HG02610 (cell line): ENCODE measurements around the gene F8.
A peak's percentile ranks its signal among the peaks of the same experiment; 100 is the strongest.
"Not testable (repeated sequence)": the region's sequence is repeated elsewhere in the genome, so short reads cannot be mapped to it uniquely, and the experiment has no call there.

Experiments used
- ATAC-seq: cut with Tn5 transposase; IDR thresholded peaks from one replicate; pipeline ENCODE4 v1.9.1; 2021; ENCODE audit warnings: mild to moderate bottlenecking, moderate library complexity; ENCODE audit not compliant: unreplicated experiment

F8 gene

GRCh38 chrX:155031657-155032056 is 9.1 kb upstream of the F8 start:
- no peak for ATAC-seq

- no peak for ATAC-seq
Measured at GRCh38 chrX:155028877-155029291, 6.4 kb upstream of the F8 start.

- no peak for ATAC-seq
Measured at GRCh38 chrX:155028129-155028528, 5.6 kb upstream of the F8 start.

GRCh38 chrX:155027509-155028066 is 5.1 kb upstream of the F8 start:
- no peak for ATAC-seq

- ATAC-seq, result peak; percentile 88
Measured at GRCh38 chrX:155026727-155027508, 4.4 kb upstream of the F8 start, which contains the start of gene FUNDC2. TSS of gene FUNDC2 (plus strand) at chrX:155026844. CDS start at chrX:155026939, 95 bp downstream.

GRCh38 chrX:155026420-155026726 is 3.9 kb upstream of the F8 start:
- ATAC-seq, result no peak

- no peak for ATAC-seq
Measured at GRCh38 chrX:155023907-155024833, 1.6 kb upstream of the F8 start.

- no peak for ATAC-seq
Measured at GRCh38 chrX:155020591-155020990, 1.9 kb downstream of the F8 start.

GRCh38 chrX:155009994-155010472 is 12.5 kb downstream of the F8 start:
- no peak for ATAC-seq

GRCh38 chrX:155008578-155008977 is 13.9 kb downstream of the F8 start:
- not testable (repeated sequence) for ATAC-seq

GRCh38 chrX:155006913-155007671 is 15.4 kb downstream of the F8 start:
- ATAC-seq, result not testable (repeated sequence)

- ATAC-seq, result not testable (repeated sequence)
Measured at GRCh38 chrX:155006379-155006778, 16.1 kb downstream of the F8 start.

- no peak for ATAC-seq
Measured at GRCh38 chrX:155005190-155005589, 17.3 kb downstream of the F8 start.

- ATAC-seq, result no peak
Measured at GRCh38 chrX:155001873-155002272, 20.6 kb downstream of the F8 start.

- no peak for ATAC-seq
Measured at GRCh38 chrX:155000841-155001240, 21.7 kb downstream of the F8 start.

GRCh38 chrX:154998204-154998880 is 24.2 kb downstream of the F8 start:
- no peak for ATAC-seq

GRCh38 chrX:154991476-154991875 is 31.0 kb downstream of the F8 start:
- ATAC-seq, result no peak

- peak; percentile 72 for ATAC-seq
Measured at GRCh38 chrX:154991039-154991438, 31.5 kb downstream of the F8 start.

GRCh38 chrX:154990496-154990895 is 32.0 kb downstream of the F8 start:
- peak; percentile 49 for ATAC-seq

GRCh38 chrX:154988719-154989118 is 33.8 kb downstream of the F8 start:
- ATAC-seq, result no peak
